ENCODE measurements around the gene CARMIL1.

- TF ChIP-seq, protein P1, sequence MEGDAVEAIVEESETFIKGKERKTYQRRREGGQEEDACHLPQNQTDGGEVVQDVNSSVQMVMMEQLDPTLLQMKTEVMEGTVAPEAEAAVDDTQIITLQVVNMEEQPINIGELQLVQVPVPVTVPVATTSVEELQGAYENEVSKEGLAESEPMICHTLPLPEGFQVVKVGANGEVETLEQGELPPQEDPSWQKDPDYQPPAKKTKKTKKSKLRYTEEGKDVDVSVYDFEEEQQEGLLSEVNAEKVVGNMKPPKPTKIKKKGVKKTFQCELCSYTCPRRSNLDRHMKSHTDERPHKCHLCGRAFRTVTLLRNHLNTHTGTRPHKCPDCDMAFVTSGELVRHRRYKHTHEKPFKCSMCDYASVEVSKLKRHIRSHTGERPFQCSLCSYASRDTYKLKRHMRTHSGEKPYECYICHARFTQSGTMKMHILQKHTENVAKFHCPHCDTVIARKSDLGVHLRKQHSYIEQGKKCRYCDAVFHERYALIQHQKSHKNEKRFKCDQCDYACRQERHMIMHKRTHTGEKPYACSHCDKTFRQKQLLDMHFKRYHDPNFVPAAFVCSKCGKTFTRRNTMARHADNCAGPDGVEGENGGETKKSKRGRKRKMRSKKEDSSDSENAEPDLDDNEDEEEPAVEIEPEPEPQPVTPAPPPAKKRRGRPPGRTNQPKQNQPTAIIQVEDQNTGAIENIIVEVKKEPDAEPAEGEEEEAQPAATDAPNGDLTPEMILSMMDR (IDR thresholded peaks at IDR 0.05; ENCODE audit: low read depth, low read length) = no peak
- no peak for TF ChIP-seq EZH2phosphoT487 (IDR thresholded peaks at IDR 0.05; ENCODE audit: low read depth)
Observed at GRCh38 chr6:25254671-25255070, 24.5 kb upstream of the CARMIL1 start.
